Peyer's patch (tissue), 4 donors: ENCODE measurements around the gene CLDN11. TPM values are rescaled to one million over a fixed set of nuclear protein-coding genes. Genes with fewer than 3 reads are reported as not detected.

ENCODE experiments used
- DNase-seq, 3 donors: peaks; one replicate each; pipeline ENCODE4 v3.0.0-alpha.2; 2017 to 2019
- H3K27ac ChIP-seq, 4 donors: fragments of 200-600 bp; sonication (generic); one replicate each; pipeline ENCODE4 v1.5.1; 2016 to 2019
- H3K27me3 ChIP-seq, 2 donors: fragments of 200-600 bp; sonication (generic); one replicate each; pipeline ENCODE4 v1.5.1; 2019
- H3K36me3 ChIP-seq, 3 donors: fragments of 200-600 bp; sonication (generic); one replicate each; pipeline ENCODE4 v1.5.1; 2016 to 2019
- H3K4me1 ChIP-seq, 4 donors: fragments of 200-600 bp; sonication (generic); one replicate each; pipeline ENCODE4 v1.5.1; 2016 to 2019
- H3K4me3 ChIP-seq, 4 donors: fragments of 200-600 bp; sonication (generic); 1 replicate in 3 of 4; 2 replicates in 1 of 4; pipeline ENCODE4 v1.5.1; 2016 to 2019; ENCODE audit warnings: mild to moderate bottlenecking in 1 of 4
- H3K9me3 ChIP-seq, 4 donors: fragments of 200-600 bp; sonication (generic); one replicate each; pipeline ENCODE4 v1.5.1; 2016 to 2019; ENCODE audit warnings: mild to moderate bottlenecking in 1 of 4
- CTCF ChIP-seq, 6 experiments: fragments of 450-650 bp in 4 of 6; fragments of 200-600 bp in 2 of 6; sonication (generic) in 1 of 6; IDR thresholded peaks; one replicate each; pipeline ENCODE4 v1.5.1; 2017 to 2019; ENCODE audit warnings: antibody characterized with exemption in 6 of 6, mild to moderate bottlenecking in 3 of 6, moderate library complexity in 1 of 6
- POLR2A ChIP-seq, 2 donors: fragments of 450-650 bp; IDR thresholded peaks; one replicate each; pipeline ENCODE4 v1.5.1; 2017; ENCODE audit warnings: antibody characterized with exemption in 2 of 2, mild to moderate bottlenecking in 2 of 2, moderate library complexity in 2 of 2
- total RNA-seq, 4 donors: library from RNA; depleted of rRNA; stranded (reverse); fragments of >200 nt; gene quantifications; one replicate each; pipeline ENCODE4 v1.1.0, GENCODE V29; 2016

Gene CLDN11
- total RNA-seq = 10 to 100 TPM in 1 of 4 donors, 1 to 10 TPM in 3; 4.1 to 16.6 (median 5.0) TPM

- H3K27ac ChIP-seq = peak within 1 kb of the TSS in 2 of 4 donors; percentile 31 to 43
Measured at GRCh38 chr3:170418422-170419398, at the start of gene CLDN11. TSS of gene CLDN11 (plus strand) at chr3:170418868. CDS start at chr3:170419067, 199 bp downstream.

GRCh38 chr3:170368921-170369320, 49.7 kb upstream of the CLDN11 start:
- Histone ChIP-seq H3K4me1 (peaks cover 0 to 5% (median under 1%) of the 10 kb centered on the region in 4 donors), H3K36me3 (peaks cover 0 to 6% (median 0%) of the 10 kb centered on the region in 3 donors), H3K27me3 (no peaks in the 10 kb centered on the region), H3K9me3 (no peaks in the 10 kb centered on the region), H3K27ac (no peak overlapping the region), H3K4me3 (no peak overlapping the region)
- TF ChIP-seq POLR2A (IDR thresholded peaks at IDR 0.05) (no peak), CTCF (IDR thresholded peaks at IDR 0.05) (peak in 4 of 6 experiments; percentile 5 to 30 (median 12))
- no peak for DNase-seq

More at GRCh38 chr3:170418422-170419398, at the start of gene CLDN11:
- Histone ChIP-seq H3K4me3 (peak within 1 kb of the TSS; percentile 32 to 59 (median 48)), H3K27me3 (peaks cover 0 to 6% of the 10 kb centered on the region in 2 donors), H3K36me3 (no peaks in the 10 kb centered on the region), H3K4me1 (peaks cover 9 to 23% (median 14%) of the 10 kb centered on the region in 4 donors), H3K9me3 (no peaks in the 10 kb centered on the region)
- TF ChIP-seq POLR2A (IDR thresholded peaks at IDR 0.05) = no peak
- TF ChIP-seq CTCF (IDR thresholded peaks at IDR 0.05) = peak in 1 of 6 experiments; percentile 9
- DNase-seq = peak in 2 of 3 donors; percentile 51 to 54

- Histone ChIP-seq H3K9me3 (no peaks in the 10 kb centered on the region), H3K27me3 (no peaks in the 10 kb centered on the region), H3K36me3 (peaks cover 0 to 5% (median 0%) of the 10 kb centered on the region in 3 donors), H3K4me1 (peaks cover 0 to 5% (median 0%) of the 10 kb centered on the region in 4 donors), H3K27ac (no peak overlapping the region), H3K4me3 (no peak overlapping the region)
- TF ChIP-seq POLR2A (IDR thresholded peaks at IDR 0.05) (no peak), CTCF (IDR thresholded peaks at IDR 0.05) (no peak)
- no peak for DNase-seq
Measured at GRCh38 chr3:170372190-170372879, 46.3 kb upstream of the CLDN11 start.

- H3K36me3 ChIP-seq = peaks cover 0 to 77% (median 0%) of the 10 kb centered on the region in 3 donors
- no peaks in the 10 kb centered on the region for H3K27me3 ChIP-seq
- H3K27ac ChIP-seq = no peak overlapping the region
- H3K9me3 ChIP-seq = no peaks in the 10 kb centered on the region
- no peaks in the 10 kb centered on the region for H3K4me1 ChIP-seq
- DNase-seq = no peak
- H3K4me3 ChIP-seq = no peak overlapping the region
- TF ChIP-seq POLR2A (IDR thresholded peaks at IDR 0.05) (no peak), CTCF (IDR thresholded peaks at IDR 0.05) (no peak)
Measured at GRCh38 chr3:170383567-170383966, 35.1 kb upstream of the CLDN11 start.

- no peaks in the 10 kb centered on the region for H3K27me3 ChIP-seq
- H3K27ac ChIP-seq = no peak overlapping the region
- DNase-seq = no peak
- no peak for TF ChIP-seq POLR2A (IDR thresholded peaks at IDR 0.05)
- TF ChIP-seq CTCF (IDR thresholded peaks at IDR 0.05) = no peak
- peaks cover 0 to 87% (median 0%) of the 10 kb centered on the region in 3 donors for H3K36me3 ChIP-seq
- H3K9me3 ChIP-seq = no peaks in the 10 kb centered on the region
- no peaks in the 10 kb centered on the region for H3K4me1 ChIP-seq
- no peak overlapping the region for H3K4me3 ChIP-seq
Measured at GRCh38 chr3:170386468-170386867, 32.2 kb upstream of the CLDN11 start.
